IMR-90 (cell line): Measurements from ENCODE around the gene POLR3K. TPM values are rescaled to one million over a fixed set of nuclear protein-coding genes. Genes with fewer than 3 reads are reported as not detected.

Experiments used
- ATAC-seq: fragments of 200-7000 bp; cut with Tn5 transposase; 2 replicates; pipeline ENCODE4 v1.9.1; 2020; ENCODE audit warnings: low read depth, mild to moderate bottlenecking, moderate library complexity
- BruUV-seq: library from RNA; stranded (reverse); fragments of 400-500 nt; replicated peaks from 2 replicates; lab custom pipeline; 2021; lab: Mats Ljungman, UMichigan
- CTCF ChIA-PET: fragments of 300-600 bp; formaldehyde crosslinking; extraction: SDS; loops from one replicate; lab custom pipeline; 2021; ENCODE audit warnings: antibody characterized with exemption; lab: Yijun Ruan, JAX
- POLR2A ChIA-PET: fragments of 300-600 bp; sonication (Branson Sonifier 250); formaldehyde crosslinking; loops from one replicate; lab custom pipeline; 2022; ENCODE audit warnings: antibody characterized with exemption; ENCODE audit not compliant: unreplicated experiment; lab: Charles Lee
- DNase-seq: peaks from one replicate; pipeline ENCODE4 v3.0.0; 2013
- H2AFZ ChIP-seq: replicated peaks from 2 replicates; pipeline ENCODE3; 2013; ENCODE audit warnings: low read length, mild to moderate bottlenecking; ENCODE audit not compliant: poor library complexity
- H2AK5ac ChIP-seq: 2 replicates; pipeline ENCODE4 v1.6.1; 2013; ENCODE audit warnings: low read depth, low read length, inconsistent platforms
- H2AK9ac ChIP-seq: replicated peaks from 2 replicates; pipeline ENCODE3; 2013; ENCODE audit warnings: mild to moderate bottlenecking, low read depth, low read length, moderate library complexity; ENCODE audit not compliant: poor library complexity
- H2BK120ac ChIP-seq: 2 replicates; pipeline ENCODE4 v1.6.1; 2013; ENCODE audit warnings: low read depth, low read length, inconsistent platforms
- H2BK15ac ChIP-seq: 3 replicates; pipeline ENCODE4 v1.6.1; 2013; ENCODE audit warnings: low read depth, low read length, inconsistent platforms
- H2BK20ac ChIP-seq: 2 replicates; pipeline ENCODE4 v1.6.1; 2013; ENCODE audit warnings: low read depth, mild to moderate bottlenecking, inconsistent platforms, low read length, moderate library complexity
- H2BK5ac ChIP-seq: 2 replicates; pipeline ENCODE4 v1.6.1; 2013; ENCODE audit warnings: mild to moderate bottlenecking, low read depth, low read length, inconsistent platforms; ENCODE audit not compliant: poor library complexity, severe bottlenecking
- H3K14ac ChIP-seq: replicated peaks from 2 replicates; pipeline ENCODE4 v1.6.1; 2013; ENCODE audit warnings: low read depth, low read length, inconsistent platforms
- H3K18ac ChIP-seq: 2 replicates; pipeline ENCODE4 v1.6.1; 2013; ENCODE audit warnings: low read depth, low read length, control low read depth
- H3K23ac ChIP-seq: 2 replicates; pipeline ENCODE4 v1.6.1; 2013; ENCODE audit warnings: low read depth, low read length, inconsistent platforms
- H3K27ac ChIP-seq: 2 replicates; pipeline ENCODE4 v1.5.1; 2013; ENCODE audit warnings: mild to moderate bottlenecking, control low read depth, low read length; ENCODE audit not compliant: insufficient read depth
- H3K27me3 ChIP-seq: 2 replicates; pipeline ENCODE4 v1.6.1; 2013; ENCODE audit warnings: low read length; ENCODE audit not compliant: control insufficient read depth, insufficient read depth
- H3K36me3 ChIP-seq: 2 replicates; pipeline ENCODE4 v1.6.1; 2013; ENCODE audit warnings: low read length, mixed read lengths; ENCODE audit not compliant: control insufficient read depth, insufficient read depth
- H3K4ac ChIP-seq: 2 replicates; pipeline ENCODE4 v1.6.1; 2013; ENCODE audit warnings: low read depth, low read length, inconsistent platforms
- H3K4me1 ChIP-seq: 2 replicates; pipeline ENCODE4 v1.6.1; 2013; ENCODE audit warnings: low read length, mixed read lengths; ENCODE audit not compliant: control insufficient read depth, insufficient read depth
- H3K4me2 ChIP-seq: 2 replicates; pipeline ENCODE4 v1.6.1; 2013; ENCODE audit warnings: low read depth, mild to moderate bottlenecking, control low read depth, low read length, moderate library complexity
- H3K4me3 ChIP-seq: 2 replicates; pipeline ENCODE4 v1.5.1; 2013; ENCODE audit warnings: low read depth, mild to moderate bottlenecking, control low read depth, low read length, moderate library complexity; ENCODE audit not compliant: insufficient read depth
- H3K56ac ChIP-seq: 2 replicates; pipeline ENCODE4 v1.6.1; 2013; ENCODE audit warnings: low read length, inconsistent platforms; ENCODE audit not compliant: insufficient read depth; ENCODE audit errors: extremely low read depth
- H3K79me1 ChIP-seq, 2 experiments: 2 replicates each; pipeline ENCODE4 v1.6.1; 2013; ENCODE audit warnings: low read length in 2 of 2, inconsistent platforms in 1 of 2, low read depth in 1 of 2
- H3K9ac ChIP-seq: 2 replicates; pipeline ENCODE4 v1.6.1; 2013; ENCODE audit warnings: low read depth, low read length, control low read depth
- H3K9me1 ChIP-seq: 2 replicates; pipeline ENCODE4 v1.6.1; 2013; ENCODE audit warnings: low read length, inconsistent platforms; ENCODE audit not compliant: insufficient read depth
- H3K9me3 ChIP-seq: 2 replicates; pipeline ENCODE4 v1.6.1; 2013; ENCODE audit warnings: low read length; ENCODE audit not compliant: control insufficient read depth, insufficient read depth
- H4K20me1 ChIP-seq: 2 replicates; pipeline ENCODE4 v1.6.1; 2013; ENCODE audit warnings: low read length, inconsistent platforms; ENCODE audit not compliant: insufficient read depth
- H4K5ac ChIP-seq: 2 replicates; pipeline ENCODE4 v1.6.1; 2013; ENCODE audit warnings: mild to moderate bottlenecking, low read depth, low read length, control low read depth
- H4K8ac ChIP-seq, 2 experiments: 2 replicates each; pipeline ENCODE4 v1.6.1; 2013; ENCODE audit warnings: low read depth in 2 of 2, low read length in 2 of 2, control low read depth in 1 of 2, inconsistent platforms in 1 of 2
- H4K91ac ChIP-seq: 2 replicates; pipeline ENCODE4 v1.6.1; 2013; ENCODE audit warnings: low read depth, low read length, inconsistent platforms; ENCODE audit not compliant: insufficient read depth
- CEBPB ChIP-seq: IDR thresholded peaks from 2 replicates; pipeline ENCODE4 v1.6.1; 2012; ENCODE audit warnings: low read depth, low read length, improper control_type of control experiment
- CHD1 ChIP-seq: IDR thresholded peaks from 2 replicates; pipeline ENCODE4 v1.6.1; 2012; ENCODE audit warnings: low read depth, low read length, improper control_type of control experiment
- CTCF ChIP-seq: conservative IDR thresholded peaks from 2 replicates; pipeline ENCODE4 v1.5.1; 2012; ENCODE audit warnings: mild to moderate bottlenecking, low read depth, low read length, improper control_type of control experiment
- MAFK ChIP-seq: IDR thresholded peaks from 2 replicates; pipeline ENCODE4 v1.6.1; 2012; ENCODE audit warnings: low read depth, low read length, improper control_type of control experiment
- MAZ ChIP-seq: IDR thresholded peaks from 2 replicates; pipeline ENCODE4 v1.6.1; 2012; ENCODE audit warnings: low read depth, mild to moderate bottlenecking, low read length, improper control_type of control experiment, moderate library complexity, borderline replicate concordance
- POLR2A ChIP-seq: IDR thresholded peaks from 2 replicates; pipeline ENCODE4 v1.6.1; 2012; ENCODE audit warnings: mild to moderate bottlenecking, low read depth, low read length
- RAD21 ChIP-seq: IDR thresholded peaks from 2 replicates; pipeline ENCODE4 v1.6.1; 2012; ENCODE audit warnings: low read length, improper control_type of control experiment
- RCOR1 ChIP-seq: IDR thresholded peaks from 2 replicates; pipeline ENCODE4 v1.6.1; 2012; ENCODE audit warnings: mild to moderate bottlenecking, low read length, improper control_type of control experiment; ENCODE audit not compliant: insufficient replicate concordance
- RFX5 ChIP-seq: IDR thresholded peaks from 2 replicates; pipeline ENCODE4 v1.8.0; 2012; ENCODE audit warnings: low read depth, mild to moderate bottlenecking, low read length, moderate library complexity
- WGBS, 2 experiments: methylation state at CpG; one replicate each; pipeline versions ENCODE4 v1.1.5 to v1.1.7; 2013; ENCODE audit warnings: missing lambda C conversion rate in 2 of 2; ENCODE audit not compliant: insufficient read length in 1 of 2; ENCODE audit errors: extremely low coverage in 2 of 2; 5-methylcytosine and 5-hydroxymethylcytosine counted together
- dilution Hi-C: fragments of 300-500 bp; cut with HindIII; formaldehyde crosslinking; loops from one replicate; pipeline ENCODE4 v1.14.3; 2018; ENCODE audit warnings: low sequenced_read_pairs; ENCODE audit not compliant: unreplicated experiment
- in situ Hi-C: fragments of 300-500 bp; cut with MboI; formaldehyde crosslinking; loops from 3 replicates; pipeline ENCODE4 v1.14.3; 2019; ENCODE audit warnings: low sequenced_read_pairs, inconsistent platforms, mixed read lengths
- intact Hi-C: fragments of 100-400 bp; cut with micrococcal nuclease; formaldehyde crosslinking; loops from 2 replicates; pipeline ENCODE4 v1.10.0; 2022
- polyA plus RNA-seq, 3 experiments: library from polyadenylated mRNA; depleted of rRNA; stranded (reverse); fragments of >200 nt; gene quantifications; 2 replicates each; pipeline ENCODE4 v1.2.3, GENCODE V29; 2012; ENCODE audit warnings: low replicate concordance in 1 of 3
- total RNA-seq: library from RNA; depleted of rRNA; stranded (reverse); fragments of >200 nt; gene quantifications from 2 replicates; pipeline ENCODE4 v1.2.3, GENCODE V29; 2012
- TF ChIP-seq, protein P1 (sequence below): fragments of 150-350 bp; IDR thresholded peaks from 2 replicates; pipeline ENCODE4 v1.6.1; 2016; ENCODE audit warnings: low read depth, mild to moderate bottlenecking, low read length, moderate library complexity, borderline replicate concordance
- TF ChIP-seq, protein P2 (sequence below): fragments of 150-350 bp; IDR thresholded peaks from 2 replicates; pipeline ENCODE4 v1.6.1; 2017; ENCODE audit warnings: mild to moderate bottlenecking, antibody characterized with exemption, low read length, low read depth

The POLR3K gene
- total and polyA plus RNA-seq, 2 of the 4 experiments (the other 2 are of a cell fraction), result 9.0 to 39.5 TPM

DNA sequence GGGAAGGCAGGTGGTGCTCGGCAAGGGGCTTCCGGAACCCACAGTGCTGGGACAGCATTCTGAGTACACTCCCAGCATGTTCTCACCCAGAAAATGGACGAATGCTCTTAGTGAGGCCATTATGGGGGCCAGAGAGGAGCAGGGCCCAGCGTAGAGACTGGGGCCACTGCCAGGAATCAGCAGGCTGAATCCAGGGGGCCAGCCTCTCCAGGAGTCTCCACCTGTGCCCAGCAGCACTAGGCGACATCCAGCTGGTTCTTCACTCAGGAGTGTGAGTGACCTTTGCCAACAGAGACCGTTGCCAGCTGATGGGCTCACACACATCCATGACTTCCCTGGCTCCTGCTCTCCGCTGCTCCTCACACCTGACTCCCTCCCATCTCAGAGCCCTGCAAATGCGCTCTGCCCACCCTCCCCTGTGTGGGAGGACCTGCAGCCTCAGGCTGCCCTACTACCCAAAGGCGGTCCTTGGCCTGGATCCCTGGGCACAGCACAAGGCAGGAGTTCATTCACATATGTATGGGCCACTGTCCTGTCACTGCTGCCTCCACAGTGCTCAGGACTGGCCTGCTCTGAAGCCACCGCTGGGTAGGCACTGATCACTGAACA is 13.9 kb upstream of the POLR3K start:
- H2BK20ac ChIP-seq, result no peak overlapping the region
- POLR2A ChIA-PET, result interaction anchor here (0.6 kb wide), 1 partner anchor 14 kb away, joined by 4 read pairs; no protein-coding TSS in a partner anchor

More for the DNA sequence above, 13.9 kb upstream of the POLR3K start:
- dilution Hi-C loops, result no loop called here
- H3K4me1 ChIP-seq, result peaks cover 43% of the 10 kb centered on the region
- WGBS, 2 experiments, result 82% methylated on average over 4 of the region's 10 CpGs; no CpG with 5 or more reads in 1 of the 2 experiments
- H3K56ac ChIP-seq, result no peak overlapping the region
- no peak overlapping the region; the same call in 1 of the 2 replicates for H2BK120ac ChIP-seq
- H2BK15ac ChIP-seq, result no peak overlapping the region
- H3K9me1 ChIP-seq, result 0 out of 2 replicates have a peak, but pooled peaks cover 10% of the 10 kb centered on the region
- H4K5ac ChIP-seq, result no peak overlapping the region
- H2BK5ac ChIP-seq, result no peak overlapping the region
- peak overlapping the region; percentile 89 for H2AK9ac ChIP-seq
- H2AFZ ChIP-seq, result no peak overlapping the region
- peaks cover 25 to 88% of the 10 kb centered on the region in 2 experiments for H3K79me1 ChIP-seq
- H3K27ac ChIP-seq, result no peak overlapping the region
- DNase-seq (no peak), ATAC-seq (no peak)
- in situ Hi-C loops, result no loop called here
- TF ChIP-seq RCOR1 (no peak), CHD1 (no peak), RAD21 (no peak), POLR2A (no peak), CTCF (no peak), CEBPB (no peak), MAFK (no peak), RFX5 (no peak), MAZ (no peak)
- TF ChIP-seq, protein P1, sequence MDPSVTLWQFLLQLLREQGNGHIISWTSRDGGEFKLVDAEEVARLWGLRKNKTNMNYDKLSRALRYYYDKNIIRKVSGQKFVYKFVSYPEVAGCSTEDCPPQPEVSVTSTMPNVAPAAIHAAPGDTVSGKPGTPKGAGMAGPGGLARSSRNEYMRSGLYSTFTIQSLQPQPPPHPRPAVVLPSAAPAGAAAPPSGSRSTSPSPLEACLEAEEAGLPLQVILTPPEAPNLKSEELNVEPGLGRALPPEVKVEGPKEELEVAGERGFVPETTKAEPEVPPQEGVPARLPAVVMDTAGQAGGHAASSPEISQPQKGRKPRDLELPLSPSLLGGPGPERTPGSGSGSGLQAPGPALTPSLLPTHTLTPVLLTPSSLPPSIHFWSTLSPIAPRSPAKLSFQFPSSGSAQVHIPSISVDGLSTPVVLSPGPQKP, result no peak
- TF ChIP-seq, protein P2, sequence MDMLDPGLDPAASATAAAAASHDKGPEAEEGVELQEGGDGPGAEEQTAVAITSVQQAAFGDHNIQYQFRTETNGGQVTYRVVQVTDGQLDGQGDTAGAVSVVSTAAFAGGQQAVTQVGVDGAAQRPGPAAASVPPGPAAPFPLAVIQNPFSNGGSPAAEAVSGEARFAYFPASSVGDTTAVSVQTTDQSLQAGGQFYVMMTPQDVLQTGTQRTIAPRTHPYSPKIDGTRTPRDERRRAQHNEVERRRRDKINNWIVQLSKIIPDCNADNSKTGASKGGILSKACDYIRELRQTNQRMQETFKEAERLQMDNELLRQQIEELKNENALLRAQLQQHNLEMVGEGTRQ, result no peak
- H3K27me3 ChIP-seq, result no peaks in the 10 kb centered on the region
- CTCF ChIA-PET, result interaction anchor here (0.5 kb wide), 1 partner anchor 125 kb away, joined by 3 read pairs; no protein-coding TSS in a partner anchor
- no peak overlapping the region for H3K18ac ChIP-seq
- BruUV-seq, result no TSS peak
- no peak overlapping the region for H4K91ac ChIP-seq
- H3K9me3 ChIP-seq, result no peaks in the 10 kb centered on the region
- no peak overlapping the region for H4K8ac ChIP-seq
- intact Hi-C loops, result no loop called here
- no peak overlapping the region for H3K23ac ChIP-seq
- no peak overlapping the region for H3K14ac ChIP-seq
- H3K4ac ChIP-seq, result 0 out of 2 replicates have a peak overlapping the region, but pooled peaks have one; percentile 27
- no peak overlapping the region for H3K4me2 ChIP-seq
- H3K4me3 ChIP-seq, result no peak overlapping the region
- H3K9ac ChIP-seq, result no peak overlapping the region
- peak overlapping the region; percentile 75 for H2AK5ac ChIP-seq
- peaks cover 88% of the 10 kb centered on the region for H4K20me1 ChIP-seq
- peaks cover 28% of the 10 kb centered on the region for H3K36me3 ChIP-seq
